Activated naive CD8-positive, alpha-beta T cell treated with anti-CD3 and anti-CD28 coated beads, Interleukin-2, amount 10 ng/mL, durations not matched to agents 7 days and 5 days (primary cell): ENCODE results near the gene NES. TPM values are rescaled to one million over a fixed set of nuclear protein-coding genes. Genes with fewer than 3 reads are reported as not detected.

Experiments used
- ATAC-seq: fragments of 150-1000 bp; cut with Tn5 transposase; one replicate; pipeline ENCODE4 v1.10.0; 2021; ENCODE audit warnings: low read depth, moderate library complexity
- POLR2A ChIA-PET: fragments of 350-600 bp; sonication (Branson Sonifier 250); formaldehyde crosslinking; loops from one replicate; lab custom pipeline; 2021; ENCODE audit warnings: antibody characterized with exemption; lab: Charles Lee
- DNase-seq: peaks from one replicate; pipeline ENCODE4 v3.0.0; 2021
- H3K27ac Mint-ChIP-seq: one replicate; pipeline ENCODE4 v1.8.0; 2022; ENCODE audit warnings: mild to moderate bottlenecking, mixed read lengths
- H3K27me3 Mint-ChIP-seq: one replicate; pipeline ENCODE4 v1.8.0; 2022; ENCODE audit warnings: mild to moderate bottlenecking, moderate library complexity, mixed read lengths
- H3K36me3 Mint-ChIP-seq: one replicate; pipeline ENCODE4 v1.8.0; 2021; ENCODE audit warnings: mild to moderate bottlenecking, mixed read lengths
- H3K4me1 Mint-ChIP-seq: one replicate; pipeline ENCODE4 v1.8.0; 2021; ENCODE audit warnings: mixed read lengths
- H3K4me3 Mint-ChIP-seq: one replicate; pipeline ENCODE4 v1.8.0; 2022; ENCODE audit warnings: mild to moderate bottlenecking, moderate library complexity, mixed read lengths
- H3K9me3 Mint-ChIP-seq: one replicate; pipeline ENCODE4 v1.8.0; 2021; ENCODE audit warnings: mixed read lengths
- total RNA-seq, 2 experiments: library from RNA; stranded (reverse); gene quantifications; one replicate each; pipeline ENCODE4 v1.2.3, GENCODE V29; 2021

NES gene
- total RNA-seq, 2 experiments from 2014 or later, result not detected

- Mint-ChIP-seq H3K4me3 (no peak overlapping the region), H3K27ac (no peak overlapping the region), H3K27me3 (peaks cover 58% of the 10 kb centered on the region), H3K36me3 (no peaks in the 10 kb centered on the region), H3K9me3 (no peaks in the 10 kb centered on the region), H3K4me1 (peaks cover 22% of the 10 kb centered on the region)
- DNase-seq, result no peak
- ATAC-seq, result no peak
- POLR2A ChIA-PET, result no interaction called here
These were observed 5.1 kb upstream of the NES start for GRCh38 chr1:156682166-156682890.

- H3K4me3 Mint-ChIP-seq, result no peak overlapping the region
- H3K27ac Mint-ChIP-seq, result no peak overlapping the region
- no peaks in the 10 kb centered on the region for H3K36me3 Mint-ChIP-seq
- H3K4me1 Mint-ChIP-seq, result peaks cover 22% of the 10 kb centered on the region
- DNase-seq (no peak), ATAC-seq (no peak)
- no peaks in the 10 kb centered on the region for H3K9me3 Mint-ChIP-seq
- peaks cover 63% of the 10 kb centered on the region for H3K27me3 Mint-ChIP-seq
- POLR2A ChIA-PET, result interaction anchor here (1.0 to 1.6 kb wide), 2 partner anchors 20 to 22 kb away, joined by 3 to 4 read pairs; no protein-coding TSS in a partner anchor
These were observed 4.2 kb upstream of the NES start for GRCh38 chr1:156681196-156681960.

- H3K4me1 Mint-ChIP-seq, result peaks cover 22% of the 10 kb centered on the region
- H3K4me3 Mint-ChIP-seq, result no peak overlapping the region
- peaks cover 68% of the 10 kb centered on the region for H3K27me3 Mint-ChIP-seq
- no peaks in the 10 kb centered on the region for H3K36me3 Mint-ChIP-seq
- DNase-seq (no peak), ATAC-seq (no peak)
- no peak overlapping the region for H3K27ac Mint-ChIP-seq
- no peaks in the 10 kb centered on the region for H3K9me3 Mint-ChIP-seq
- POLR2A ChIA-PET, result interaction anchor here (1.0 to 1.6 kb wide), 2 partner anchors 19 to 21 kb away, joined by 3 to 4 read pairs; no protein-coding TSS in a partner anchor
These were observed 2.8 kb upstream of the NES start for GRCh38 chr1:156680056-156680455.

- peaks cover 6% of the 10 kb centered on the region for H3K4me1 Mint-ChIP-seq
- H3K36me3 Mint-ChIP-seq, result no peaks in the 10 kb centered on the region
- no peak overlapping the region for H3K4me3 Mint-ChIP-seq
These were observed 699 bp upstream of the NES start for GRCh38 chr1:156677616-156678596.

GRCh38 chr1:156676114-156676819, 940 bp downstream of the NES start:
- Mint-ChIP-seq H3K9me3 (no peaks in the 10 kb centered on the region), H3K36me3 (no peaks in the 10 kb centered on the region), H3K4me3 (no peak overlapping the region), H3K4me1 (peaks cover 6% of the 10 kb centered on the region), H3K27ac (no peak overlapping the region), H3K27me3 (peaks cover 76% of the 10 kb centered on the region)
- ATAC-seq, result no peak
- POLR2A ChIA-PET, result interaction anchor here (1.0 to 1.3 kb wide), 3 partner anchors 32 to 52 kb away, joined by 3 to 4 read pairs (median 3); no protein-coding TSS in a partner anchor
- no peak for DNase-seq

More at GRCh38 chr1:156677616-156678596, 699 bp upstream of the NES start:
- ATAC-seq, result no peak
- Mint-ChIP-seq H3K27ac (no peak overlapping the region), H3K9me3 (no peaks in the 10 kb centered on the region), H3K27me3 (peaks cover 75% of the 10 kb centered on the region)
- POLR2A ChIA-PET, result interaction anchor here (0.6 to 1.3 kb wide), 3 partner anchors 35 to 95 kb away, joined by 3 to 4 read pairs (median 4); no protein-coding TSS in a partner anchor
- peak; percentile 45 for DNase-seq

GRCh38 chr1:156675210-156676113, 1.7 kb downstream of the NES start:
- Mint-ChIP-seq H3K27ac (no peak overlapping the region), H3K4me3 (no peak overlapping the region), H3K27me3 (peaks cover 72% of the 10 kb centered on the region), H3K36me3 (no peaks in the 10 kb centered on the region), H3K4me1 (peaks cover 6% of the 10 kb centered on the region), H3K9me3 (no peaks in the 10 kb centered on the region)
- ATAC-seq, result no peak
- no peak for DNase-seq
- POLR2A ChIA-PET, result interaction anchor here (1.0 to 1.3 kb wide), 2 partner anchors 31 to 51 kb away, joined by 3 read pairs; no protein-coding TSS in a partner anchor

GRCh38 chr1:156673387-156674121, 3.7 kb downstream of the NES start:
- no peak overlapping the region for H3K27ac Mint-ChIP-seq
- no peak overlapping the region for H3K4me3 Mint-ChIP-seq
- ATAC-seq (no peak), DNase-seq (no peak)
- H3K27me3 Mint-ChIP-seq, result peaks cover 54% of the 10 kb centered on the region
- H3K4me1 Mint-ChIP-seq, result peaks cover 6% of the 10 kb centered on the region
- no peaks in the 10 kb centered on the region for H3K9me3 Mint-ChIP-seq
- POLR2A ChIA-PET, result no interaction called here
- H3K36me3 Mint-ChIP-seq, result no peaks in the 10 kb centered on the region

- ATAC-seq (no peak), DNase-seq (no peak)
- no peak overlapping the region for H3K4me3 Mint-ChIP-seq
- peaks cover 42% of the 10 kb centered on the region for H3K27me3 Mint-ChIP-seq
- H3K27ac Mint-ChIP-seq, result no peak overlapping the region
- POLR2A ChIA-PET, result interaction anchor here (1.0 kb wide), 1 partner anchor 10 kb away, joined by 3 read pairs; no protein-coding TSS in a partner anchor
- H3K36me3 Mint-ChIP-seq, result no peaks in the 10 kb centered on the region
- H3K4me1 Mint-ChIP-seq, result no peaks in the 10 kb centered on the region
- H3K9me3 Mint-ChIP-seq, result no peaks in the 10 kb centered on the region
These were observed 5.4 kb downstream of the NES start for GRCh38 chr1:156671804-156672203.

GRCh38 chr1:156670791-156671190, 6.4 kb downstream of the NES start:
- no peak overlapping the region for H3K4me3 Mint-ChIP-seq
- H3K27ac Mint-ChIP-seq, result no peak overlapping the region
- POLR2A ChIA-PET, result no interaction called here
- H3K9me3 Mint-ChIP-seq, result no peaks in the 10 kb centered on the region
- no peaks in the 10 kb centered on the region for H3K4me1 Mint-ChIP-seq
- DNase-seq (no peak), ATAC-seq (no peak)
- peaks cover 41% of the 10 kb centered on the region for H3K27me3 Mint-ChIP-seq
- H3K36me3 Mint-ChIP-seq, result no peaks in the 10 kb centered on the region

- no peak overlapping the region for H3K27ac Mint-ChIP-seq
- no peaks in the 10 kb centered on the region for H3K9me3 Mint-ChIP-seq
- no peaks in the 10 kb centered on the region for H3K4me1 Mint-ChIP-seq
- DNase-seq, result no peak
- POLR2A ChIA-PET, result no interaction called here
- no peak overlapping the region for H3K4me3 Mint-ChIP-seq
- no peak for ATAC-seq
- H3K27me3 Mint-ChIP-seq, result peaks cover 41% of the 10 kb centered on the region
- H3K36me3 Mint-ChIP-seq, result no peaks in the 10 kb centered on the region
These were observed 6.8 kb downstream of the NES start for GRCh38 chr1:156670359-156670758.

- H3K4me1 Mint-ChIP-seq, result no peaks in the 10 kb centered on the region
- POLR2A ChIA-PET, result no interaction called here
- DNase-seq (no peak), ATAC-seq (no peak)
- H3K27me3 Mint-ChIP-seq, result peaks cover 41% of the 10 kb centered on the region
- H3K4me3 Mint-ChIP-seq, result no peak overlapping the region
- H3K27ac Mint-ChIP-seq, result no peak overlapping the region
- H3K36me3 Mint-ChIP-seq, result no peaks in the 10 kb centered on the region
- H3K9me3 Mint-ChIP-seq, result no peaks in the 10 kb centered on the region
These were observed 7.4 kb downstream of the NES start for GRCh38 chr1:156669794-156670193.
